ENCODE measurements around the gene CHCHD1. TPM values are rescaled to one million over a fixed set of nuclear protein-coding genes. Genes with fewer than 3 reads are reported as not detected.
"Not testable (repeated sequence)": the region's sequence is repeated elsewhere in the genome, so short reads cannot be mapped to it uniquely, and the experiment has no call there.

The CHCHD1 gene
- polyA plus RNA-seq, result 49.7 TPM
- long read RNA-seq, donor 1, transcript CHCHD1-201 (3 exons, 835 nt), result major isoform, 16 of 38 reads
- long read RNA-seq, donor 1, partial matches to known transcripts, result 21 of 38 reads
- long read RNA-seq, donor 1, other reads (novel, unspliced or antisense), result 0 of 38 reads
- long read RNA-seq, donor 2, transcript CHCHD1-201 (3 exons, 835 nt), result major isoform, 41 of 99 reads
- long read RNA-seq, donor 2, partial matches to known transcripts, result 56 of 99 reads
- long read RNA-seq, donor 2, other reads (novel, unspliced or antisense), result 0 of 99 reads
- long read RNA-seq, donor 3, result 0 reads
- long read RNA-seq, donor 4, transcript CHCHD1-201 (3 exons, 835 nt), result major isoform, 5 of 10 reads
- long read RNA-seq, donor 4, partial matches to known transcripts, result 5 of 10 reads
- long read RNA-seq, donor 4, other reads (novel, unspliced or antisense), result 0 of 10 reads
- long read RNA-seq, donor 5, transcript CHCHD1-201 (3 exons, 835 nt), result major isoform, 14 of 27 reads
- long read RNA-seq, donor 5, partial matches to known transcripts, result 11 of 27 reads
- long read RNA-seq, donor 5, other reads (novel, unspliced or antisense), result 0 of 27 reads
- long read RNA-seq, donor 6, transcript CHCHD1-201 (3 exons, 835 nt), result major isoform, 49 of 82 reads
- long read RNA-seq, donor 6, partial matches to known transcripts, result 31 of 82 reads
- long read RNA-seq, donor 6, other reads (novel, unspliced or antisense), result 0 of 82 reads
- long read RNA-seq, donor 7, transcript CHCHD1-201 (3 exons, 835 nt), result major isoform, 24 of 52 reads
- long read RNA-seq, donor 7, partial matches to known transcripts, result 28 of 52 reads
- long read RNA-seq, donor 7, other reads (novel, unspliced or antisense), result 0 of 52 reads
- long read RNA-seq, donor 8, transcript CHCHD1-201 (3 exons, 835 nt), result major isoform, 63 of 134 reads
- long read RNA-seq, donor 8, partial matches to known transcripts, result 70 of 134 reads
- long read RNA-seq, donor 8, other reads (novel, unspliced or antisense), result 0 of 134 reads
- long read RNA-seq, donor 9, transcript CHCHD1-201 (3 exons, 835 nt), result major isoform, 65 of 121 reads
- long read RNA-seq, donor 9, transcript CHCHD1-202 (2 exons, 1,202 nt), result minor isoform, 6 of 121 reads
- long read RNA-seq, donor 9, partial matches to known transcripts, result 50 of 121 reads
- long read RNA-seq, donor 9, other reads (novel, unspliced or antisense), result 0 of 121 reads
- long read RNA-seq, donor 10, transcript CHCHD1-201 (3 exons, 835 nt), result major isoform, 54 of 111 reads
- long read RNA-seq, donor 10, partial matches to known transcripts, result 57 of 111 reads
- long read RNA-seq, donor 10, other reads (novel, unspliced or antisense), result 0 of 111 reads
- long read RNA-seq, donor 11, transcript CHCHD1-201 (3 exons, 835 nt), result major isoform, 39 of 68 reads
- long read RNA-seq, donor 11, partial matches to known transcripts, result 28 of 68 reads
- long read RNA-seq, donor 11, other reads (novel, unspliced or antisense), result 0 of 68 reads

GRCh38 chr10:73781879-73782748, at the start of gene CHCHD1:
Gene CHCHD1 (plus strand): TSS chr10:73782048. CDS start chr10:73782076, 28 bp downstream.
- 0% methylated on average over 1 of the region's 57 CpGs for WGBS (ENCODE audit: insufficient coverage, low lambda C conversion rate)
- DNase-seq, result peak; percentile 86 to 91
- Histone ChIP-seq H3K9me3 (ENCODE audit: control insufficient read depth, low read depth, low read length) (no peaks in the 10 kb centered on the region), H3K4me1 (ENCODE audit: control insufficient read depth, insufficient read depth, low read length) (peaks cover 8% of the 10 kb centered on the region), H3K27me3 (ENCODE audit: control insufficient read depth, insufficient read depth, low read length) (no peaks in the 10 kb centered on the region), H3K36me3 (ENCODE audit: control insufficient read depth, insufficient read depth, low read length) (peaks cover 11% of the 10 kb centered on the region), H3K27ac (ENCODE audit: low read length) (peak within 1 kb of the TSS; percentile 83), H3K4me3 (ENCODE audit: low read length) (peak within 1 kb of the TSS; percentile 84)

- Histone ChIP-seq H3K27ac (ENCODE audit: low read length) (no peak overlapping the region), H3K4me1 (ENCODE audit: control insufficient read depth, insufficient read depth, low read length) (no peaks in the 10 kb centered on the region), H3K27me3 (ENCODE audit: control insufficient read depth, insufficient read depth, low read length) (no peaks in the 10 kb centered on the region), H3K36me3 (ENCODE audit: control insufficient read depth, insufficient read depth, low read length) (peaks cover 29% of the 10 kb centered on the region), H3K9me3 (ENCODE audit: control insufficient read depth, low read depth, low read length) (no peaks in the 10 kb centered on the region), H3K4me3 (ENCODE audit: low read length) (no peak overlapping the region)
- no peak for DNase-seq
- WGBS (ENCODE audit: insufficient coverage, low lambda C conversion rate), result no CpG with 5 or more reads among the region's 20 CpGs
Measured at GRCh38 chr10:73732426-73732825, 49.4 kb upstream of the CHCHD1 start.

GRCh38 chr10:73732931-73733623, 48.8 kb upstream of the CHCHD1 start:
- no CpG with 5 or more reads among the region's 84 CpGs for WGBS (ENCODE audit: insufficient coverage, low lambda C conversion rate)
- H3K4me1 ChIP-seq (ENCODE audit: control insufficient read depth, insufficient read depth, low read length), result no peaks in the 10 kb centered on the region
- DNase-seq, result no peak
- H3K27ac ChIP-seq (ENCODE audit: low read length), result no peak overlapping the region
- no peak overlapping the region for H3K4me3 ChIP-seq (ENCODE audit: low read length)
- no peaks in the 10 kb centered on the region for H3K9me3 ChIP-seq (ENCODE audit: control insufficient read depth, low read depth, low read length)
- H3K27me3 ChIP-seq (ENCODE audit: control insufficient read depth, insufficient read depth, low read length), result no peaks in the 10 kb centered on the region
- H3K36me3 ChIP-seq (ENCODE audit: control insufficient read depth, insufficient read depth, low read length), result peaks cover 32% of the 10 kb centered on the region

GRCh38 chr10:73734028-73734720, 47.7 kb upstream of the CHCHD1 start:
- no peak for DNase-seq
- Histone ChIP-seq H3K9me3 (ENCODE audit: control insufficient read depth, low read depth, low read length) (no peaks in the 10 kb centered on the region), H3K4me3 (ENCODE audit: low read length) (no peak overlapping the region), H3K4me1 (ENCODE audit: control insufficient read depth, insufficient read depth, low read length) (no peaks in the 10 kb centered on the region), H3K27me3 (ENCODE audit: control insufficient read depth, insufficient read depth, low read length) (no peaks in the 10 kb centered on the region), H3K27ac (ENCODE audit: low read length) (no peak overlapping the region), H3K36me3 (ENCODE audit: control insufficient read depth, insufficient read depth, low read length) (peaks cover 30% of the 10 kb centered on the region)
- WGBS (ENCODE audit: insufficient coverage, low lambda C conversion rate), result no CpG with 5 or more reads among the region's 16 CpGs

- H3K36me3 ChIP-seq (ENCODE audit: control insufficient read depth, insufficient read depth, low read length), result peaks cover 30% of the 10 kb centered on the region
- WGBS (ENCODE audit: insufficient coverage, low lambda C conversion rate), result no CpG with 5 or more reads among the region's 5 CpGs
- H3K27ac ChIP-seq (ENCODE audit: low read length), result no peak overlapping the region
- H3K27me3 ChIP-seq (ENCODE audit: control insufficient read depth, insufficient read depth, low read length), result no peaks in the 10 kb centered on the region
- no peaks in the 10 kb centered on the region for H3K4me1 ChIP-seq (ENCODE audit: control insufficient read depth, insufficient read depth, low read length)
- no peak overlapping the region for H3K4me3 ChIP-seq (ENCODE audit: low read length)
- H3K9me3 ChIP-seq (ENCODE audit: control insufficient read depth, low read depth, low read length), result no peaks in the 10 kb centered on the region
- no peak for DNase-seq
Measured at GRCh38 chr10:73734796-73735305, 47.0 kb upstream of the CHCHD1 start.

GRCh38 chr10:73740501-73741254, 41.2 kb upstream of the CHCHD1 start:
- not testable (repeated sequence) for H3K9me3 ChIP-seq (ENCODE audit: control insufficient read depth, low read depth, low read length); H3K27ac ChIP-seq (ENCODE audit: low read length); H3K36me3 ChIP-seq (ENCODE audit: control insufficient read depth, insufficient read depth, low read length); H3K4me3 ChIP-seq (ENCODE audit: low read length); DNase-seq; H3K4me1 ChIP-seq (ENCODE audit: control insufficient read depth, insufficient read depth, low read length); H3K27me3 ChIP-seq (ENCODE audit: control insufficient read depth, insufficient read depth, low read length)
- no CpG with 5 or more reads among the region's 18 CpGs for WGBS (ENCODE audit: insufficient coverage, low lambda C conversion rate)

GRCh38 chr10:73742454-73742734, 39.5 kb upstream of the CHCHD1 start:
- DNase-seq, result no peak
- WGBS (ENCODE audit: insufficient coverage, low lambda C conversion rate), result no CpG with 5 or more reads among the region's 5 CpGs
- H3K9me3 ChIP-seq (ENCODE audit: control insufficient read depth, low read depth, low read length), result no peaks in the 10 kb centered on the region
- peaks cover 9% of the 10 kb centered on the region for H3K4me1 ChIP-seq (ENCODE audit: control insufficient read depth, insufficient read depth, low read length)
- no peaks in the 10 kb centered on the region for H3K27me3 ChIP-seq (ENCODE audit: control insufficient read depth, insufficient read depth, low read length)
- no peak overlapping the region for H3K27ac ChIP-seq (ENCODE audit: low read length)
- peaks cover 15% of the 10 kb centered on the region for H3K36me3 ChIP-seq (ENCODE audit: control insufficient read depth, insufficient read depth, low read length)
- H3K4me3 ChIP-seq (ENCODE audit: low read length), result no peak overlapping the region

- Histone ChIP-seq H3K9me3 (ENCODE audit: control insufficient read depth, low read depth, low read length) (no peaks in the 10 kb centered on the region), H3K27me3 (ENCODE audit: control insufficient read depth, insufficient read depth, low read length) (no peaks in the 10 kb centered on the region), H3K4me1 (ENCODE audit: control insufficient read depth, insufficient read depth, low read length) (peaks cover 9% of the 10 kb centered on the region), H3K27ac (ENCODE audit: low read length) (peak overlapping the region; percentile 85), H3K36me3 (ENCODE audit: control insufficient read depth, insufficient read depth, low read length) (peaks cover 16% of the 10 kb centered on the region), H3K4me3 (ENCODE audit: low read length) (peak overlapping the region; percentile 80)
- DNase-seq, result no peak
- no CpG with 5 or more reads among the region's 6 CpGs for WGBS (ENCODE audit: insufficient coverage, low lambda C conversion rate)
Measured at GRCh38 chr10:73743327-73743904, 38.4 kb upstream of the CHCHD1 start.
